HG03103 (cell line): ENCODE measurements around the gene LRFN3.
"Not testable (repeated sequence)": the region's sequence is repeated elsewhere in the genome, so short reads cannot be mapped to it uniquely, and the experiment has no call there.

Experiments
- ATAC-seq: cut with Tn5 transposase; IDR thresholded peaks from one replicate; pipeline ENCODE4 v1.9.1; 2021; ENCODE audit warnings: low read depth; ENCODE audit not compliant: unreplicated experiment

Gene LRFN3

DNA sequence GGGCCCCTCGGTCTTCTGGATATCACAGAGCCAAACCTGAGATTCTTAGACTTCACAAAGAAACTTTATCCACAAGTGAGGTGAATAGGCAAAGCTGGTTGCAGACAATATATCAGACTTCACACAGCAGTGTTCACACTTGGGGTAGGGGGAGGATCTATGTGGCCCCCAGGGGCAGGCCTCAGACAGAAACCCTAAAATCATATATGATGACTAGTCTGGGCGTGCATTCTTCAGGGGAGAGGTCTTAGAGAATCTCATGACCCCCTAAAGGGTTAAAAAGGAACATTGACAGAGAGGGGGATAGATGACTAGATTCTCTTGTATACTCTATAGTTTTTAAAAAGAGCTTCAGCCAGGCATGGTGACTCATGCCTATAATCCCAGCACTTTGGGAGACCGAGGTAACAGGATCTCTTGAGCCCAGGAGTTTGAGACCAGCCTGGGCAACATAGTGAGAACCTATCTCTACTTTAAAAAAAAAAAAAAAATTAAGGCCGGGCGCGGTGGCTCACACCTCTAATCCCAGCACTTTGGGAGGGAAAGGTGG is 30.9 kb upstream of the LRFN3 start:
- ATAC-seq, result no peak

DNA sequence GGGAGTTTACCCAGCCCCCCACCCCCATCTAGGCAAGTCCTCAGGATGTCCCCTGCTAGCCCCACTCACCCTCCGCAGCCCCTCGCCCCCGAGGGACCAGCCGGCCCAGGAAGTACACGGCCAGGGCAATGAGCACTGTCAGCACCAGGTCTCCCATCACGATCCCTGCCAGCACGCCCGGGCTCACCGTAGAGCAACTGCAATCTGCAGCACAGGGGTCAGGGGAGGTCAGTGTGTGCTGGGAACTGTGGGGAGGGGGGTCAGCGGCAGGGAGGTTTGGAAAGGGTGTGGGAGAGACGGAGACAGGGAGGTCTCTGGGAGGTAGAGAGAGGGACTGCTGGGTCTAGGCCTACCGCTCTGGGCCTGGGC is 28.8 kb upstream of the LRFN3 start:
- no peak for ATAC-seq

DNA sequence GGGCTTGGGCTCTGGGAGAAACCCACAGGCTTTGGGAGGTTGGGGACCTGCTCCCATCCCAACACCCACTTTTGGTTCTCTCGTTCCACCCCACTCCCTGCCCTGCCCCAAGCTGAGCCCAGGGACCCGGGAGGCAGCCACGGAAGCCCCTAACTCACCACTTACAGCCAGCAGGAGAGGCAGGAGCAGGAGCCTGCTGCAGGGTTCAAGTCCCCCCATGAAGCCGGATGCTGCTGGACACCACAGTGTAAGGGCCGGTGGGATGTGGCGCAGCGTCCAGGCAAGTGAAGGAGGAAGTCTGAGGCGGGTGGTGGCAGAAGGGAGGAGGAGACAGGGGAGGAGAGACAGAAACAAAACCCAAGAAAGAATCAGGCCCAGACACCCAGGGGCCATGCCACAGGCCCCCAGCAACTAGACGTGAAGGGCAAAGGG is 28.1 kb upstream of the LRFN3 start, which contains the start of gene TYROBP:
Gene TYROBP (minus strand): TSS at position 286 of the 432 bp plus-strand sequence. CDS start 67 bp downstream, at position 219.
- no peak for ATAC-seq

DNA sequence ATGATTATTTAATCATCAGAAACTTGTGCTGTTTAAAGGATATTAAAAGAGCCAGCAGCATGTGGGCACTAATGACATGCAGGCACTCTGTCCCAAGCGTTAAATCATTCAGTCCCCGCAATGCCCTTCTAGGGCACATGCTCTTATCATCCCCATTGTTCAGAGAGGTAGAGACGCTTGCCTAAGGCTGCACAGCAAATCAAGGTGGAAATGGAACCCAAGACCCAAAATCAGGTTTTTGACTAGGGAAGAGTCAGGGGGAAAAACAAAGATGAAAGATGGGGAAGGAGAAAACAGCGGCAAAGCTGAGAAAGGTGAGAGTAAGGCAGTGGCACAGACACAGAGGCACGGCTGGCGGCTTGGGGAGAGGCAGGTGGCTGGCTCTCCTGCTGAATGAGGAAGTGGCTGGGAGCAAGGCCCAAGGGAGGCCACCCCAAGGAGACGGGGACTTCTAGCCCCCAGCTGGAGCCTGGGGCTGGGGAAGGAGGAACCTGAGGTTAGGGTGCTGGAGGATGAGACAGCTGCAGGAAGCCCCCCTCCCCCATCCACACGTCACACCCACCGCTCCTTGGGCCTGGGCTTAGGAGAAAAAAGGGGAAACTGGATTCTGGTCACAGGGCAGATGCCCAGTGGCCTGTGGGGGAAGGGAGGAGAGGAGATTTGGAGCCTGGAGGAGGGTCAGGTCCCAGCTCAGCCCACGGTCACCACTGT is 27.0 kb upstream of the LRFN3 start:
- ATAC-seq, result no peak

DNA sequence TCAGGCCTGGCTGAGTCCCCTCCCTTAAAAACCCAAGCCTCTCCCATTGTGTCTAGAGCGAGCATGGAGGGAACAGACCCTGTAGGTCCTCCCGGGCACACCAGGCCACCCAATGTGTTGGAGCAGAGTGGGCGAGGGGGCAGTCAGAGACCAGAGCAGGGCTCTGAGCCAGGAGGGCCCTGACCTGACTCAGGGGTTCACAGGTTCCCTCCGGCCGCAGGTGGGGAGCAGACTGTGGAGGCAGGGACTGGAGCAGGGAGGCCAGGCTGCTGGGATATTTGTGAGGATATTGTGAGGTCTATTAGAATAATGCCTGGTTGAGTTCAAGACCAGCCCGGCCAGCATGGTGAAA is 26.5 kb upstream of the LRFN3 start:
- ATAC-seq, result no peak

DNA sequence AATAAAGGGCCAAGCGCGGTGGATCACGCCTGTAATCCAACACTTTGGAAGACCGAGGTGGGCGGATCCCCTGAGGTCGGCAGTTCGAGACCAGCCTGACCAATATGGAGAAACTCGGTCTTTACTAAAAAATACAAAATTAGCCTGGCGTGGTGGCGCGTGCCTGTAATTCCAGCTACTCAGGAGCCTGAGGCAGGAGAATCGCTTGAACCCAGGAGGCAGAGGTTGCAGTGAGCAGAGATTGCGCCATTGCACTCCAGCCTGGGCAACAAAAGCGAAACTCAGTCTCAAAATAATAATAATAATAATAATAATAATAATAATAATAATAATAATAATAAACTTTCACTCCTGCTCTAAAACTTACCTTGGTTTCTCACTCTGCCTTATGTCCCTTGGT is 25.8 kb upstream of the LRFN3 start:
- not testable (repeated sequence) for ATAC-seq

DNA sequence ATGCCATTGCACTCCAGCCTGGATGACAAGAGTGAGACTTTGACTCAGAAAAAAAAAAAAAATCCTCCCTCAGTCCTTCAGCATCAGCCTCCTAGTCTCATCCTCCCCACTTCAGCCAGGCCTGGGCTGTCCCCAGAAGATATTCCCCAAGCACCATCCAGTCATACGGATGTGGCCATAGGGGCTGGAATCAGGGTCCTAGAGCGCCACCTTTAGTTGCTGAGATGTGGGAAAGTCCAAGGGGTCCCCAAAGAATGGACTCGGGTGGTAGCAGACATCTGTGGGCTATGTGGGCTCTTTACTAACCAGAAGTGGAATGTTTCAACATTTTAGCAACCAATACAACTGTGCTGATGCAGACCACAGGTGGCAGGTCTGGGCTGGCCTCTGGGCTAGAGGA is 25.0 kb upstream of the LRFN3 start:
- ATAC-seq, result no peak

DNA sequence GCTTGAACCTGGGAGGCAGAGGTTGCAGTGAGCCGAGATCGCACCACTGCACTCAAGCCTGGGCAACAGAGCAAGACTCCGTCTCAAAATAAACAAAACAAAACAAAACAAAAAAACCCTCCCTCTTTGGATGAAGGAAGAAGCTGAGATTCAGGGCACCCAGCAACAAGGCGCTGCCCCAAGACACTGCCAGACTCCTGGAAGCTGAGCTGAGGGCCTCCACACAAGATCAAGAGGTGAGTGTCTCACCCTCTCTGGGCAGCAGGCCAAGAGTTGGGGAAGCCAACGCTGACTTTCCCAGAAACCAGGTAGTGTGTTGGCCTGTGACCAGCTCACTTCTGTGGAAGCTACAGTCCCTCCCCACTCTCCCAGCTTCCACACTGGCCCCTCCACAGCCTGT is 24.4 kb upstream of the LRFN3 start:
- no peak for ATAC-seq

DNA sequence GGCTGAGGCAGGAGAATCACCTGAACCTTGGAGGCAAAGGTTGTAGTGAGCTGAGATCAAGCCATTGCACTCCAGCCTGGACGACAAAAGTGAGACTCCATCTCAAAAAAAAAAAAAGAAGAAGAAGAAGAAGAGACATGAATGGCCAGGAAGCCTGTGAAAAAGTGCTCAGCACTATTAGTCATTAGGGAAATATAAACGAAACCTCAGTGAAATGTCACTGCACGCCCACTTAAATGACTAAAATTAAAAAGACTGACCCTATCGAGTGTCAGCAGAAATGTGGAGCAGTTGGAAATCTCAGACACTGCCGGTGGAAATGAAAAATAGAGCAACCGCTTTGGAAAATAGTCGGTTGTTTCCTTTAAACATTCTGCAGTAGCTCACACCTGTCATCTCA is 22.6 kb upstream of the LRFN3 start:
- ATAC-seq, result no peak

DNA sequence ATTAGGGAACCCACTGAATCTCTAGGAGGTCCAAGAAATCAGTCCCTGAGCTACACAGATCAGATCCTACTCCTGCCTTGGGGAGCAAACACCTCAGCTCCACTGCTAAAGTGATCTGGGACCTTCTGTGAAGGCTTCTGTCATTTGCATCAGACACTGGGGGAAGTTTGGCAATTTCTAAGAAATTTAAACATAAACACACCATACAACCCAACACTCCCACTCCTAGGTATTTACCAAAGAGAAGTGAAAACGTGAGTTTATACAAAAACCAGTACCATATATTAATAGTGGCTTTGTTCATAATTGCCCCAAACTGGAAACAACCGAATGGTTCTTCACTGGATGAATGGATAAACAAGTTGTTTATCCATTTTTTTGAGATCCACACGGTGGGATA is 20.7 kb upstream of the LRFN3 start:
- ATAC-seq, result no peak

DNA sequence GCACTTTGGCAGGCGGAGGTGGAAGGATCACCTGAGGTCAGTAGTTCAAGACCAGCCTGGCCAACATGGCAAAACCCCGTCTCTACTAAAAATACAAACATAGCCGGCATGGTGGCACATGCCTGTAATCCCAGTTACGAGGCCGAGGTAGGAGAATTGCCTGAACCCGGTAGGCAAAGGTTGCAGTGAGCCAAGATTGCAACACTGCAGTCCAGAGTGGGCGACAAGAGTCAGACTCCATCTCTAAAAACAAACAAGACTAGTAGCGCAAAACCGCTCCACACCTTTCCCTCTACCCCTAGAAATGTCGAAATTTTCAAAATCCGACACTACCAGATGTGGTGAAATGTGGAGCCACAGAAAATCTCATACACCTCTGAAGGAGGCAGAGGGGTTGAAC is 16.9 kb upstream of the LRFN3 start:
- no peak for ATAC-seq

DNA sequence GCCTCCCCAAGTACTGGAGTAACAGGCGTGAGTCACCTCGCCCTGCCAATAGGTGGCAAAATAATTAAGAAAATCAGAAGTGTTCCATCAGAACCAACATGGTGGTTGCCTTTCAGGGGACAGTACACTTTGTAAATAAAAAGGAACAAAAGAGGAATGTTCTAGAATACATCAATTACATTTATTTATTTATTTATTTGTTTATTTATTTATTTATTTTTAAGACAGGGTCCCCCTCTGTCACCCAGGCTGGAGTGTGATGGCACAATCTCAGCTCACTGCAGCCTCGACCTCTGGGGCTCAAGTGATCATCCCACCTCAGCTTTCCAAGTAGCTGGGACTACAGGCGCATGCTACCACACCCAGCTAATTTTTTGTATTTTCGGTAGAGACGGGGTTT is 15.2 kb upstream of the LRFN3 start:
- no peak for ATAC-seq

DNA sequence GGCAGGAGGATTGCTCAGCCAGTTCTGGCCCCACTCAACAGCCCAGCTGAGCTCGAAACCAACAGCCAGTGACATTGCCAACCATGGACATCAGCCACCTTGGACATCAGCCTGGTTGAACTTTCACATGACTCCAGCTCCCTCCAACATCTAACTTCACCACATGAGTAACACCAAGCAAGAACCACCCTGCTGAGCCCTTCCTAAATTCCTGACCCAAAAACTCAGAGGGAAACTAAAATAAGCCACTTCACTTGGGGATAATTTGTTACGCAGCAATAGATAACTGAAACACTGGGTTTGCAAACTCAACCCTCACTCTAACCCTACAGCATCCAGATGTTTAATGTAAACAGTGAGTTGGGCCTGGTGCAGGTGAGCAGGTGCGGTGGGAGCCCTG is 10.7 kb upstream of the LRFN3 start:
- no peak for ATAC-seq

DNA sequence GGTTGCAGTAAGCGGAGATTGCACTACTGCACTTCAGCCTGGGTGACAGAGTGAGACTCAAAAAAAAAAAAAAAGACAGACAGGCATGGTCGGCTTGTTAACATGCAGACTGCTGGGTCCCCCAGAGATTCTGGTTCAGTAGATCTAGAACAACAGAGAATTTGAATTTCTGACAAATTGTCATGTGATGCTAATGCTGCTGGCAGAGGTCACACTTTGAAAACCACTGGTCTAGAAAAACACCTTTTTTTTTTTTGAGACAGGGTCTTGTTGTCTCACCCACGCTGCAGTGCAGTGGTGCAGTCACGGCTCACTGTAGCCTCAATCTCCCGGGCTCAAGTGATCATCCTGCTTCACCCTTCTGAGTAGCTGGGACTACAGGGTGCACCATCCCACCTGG is 7.7 kb upstream of the LRFN3 start:
- ATAC-seq, result no peak

DNA sequence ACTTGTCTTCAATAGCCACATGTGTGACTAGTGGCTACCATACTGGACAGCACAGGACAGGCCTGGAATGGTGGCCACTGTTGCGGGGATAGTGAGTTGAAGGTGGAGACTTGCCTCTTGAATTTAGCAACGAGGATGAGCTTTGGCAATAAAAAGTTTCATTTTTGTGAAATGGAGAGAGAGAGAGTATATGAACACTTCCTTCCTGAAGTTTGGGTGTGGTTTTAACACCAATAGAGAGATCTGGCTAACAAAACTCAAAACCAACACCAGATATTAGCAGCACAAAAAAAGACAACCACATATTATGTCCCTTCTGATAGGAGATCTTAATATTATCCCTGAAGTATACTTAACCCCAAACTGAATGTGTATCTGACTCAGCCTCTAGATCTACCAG is 6.3 kb upstream of the LRFN3 start:
- no peak for ATAC-seq

DNA sequence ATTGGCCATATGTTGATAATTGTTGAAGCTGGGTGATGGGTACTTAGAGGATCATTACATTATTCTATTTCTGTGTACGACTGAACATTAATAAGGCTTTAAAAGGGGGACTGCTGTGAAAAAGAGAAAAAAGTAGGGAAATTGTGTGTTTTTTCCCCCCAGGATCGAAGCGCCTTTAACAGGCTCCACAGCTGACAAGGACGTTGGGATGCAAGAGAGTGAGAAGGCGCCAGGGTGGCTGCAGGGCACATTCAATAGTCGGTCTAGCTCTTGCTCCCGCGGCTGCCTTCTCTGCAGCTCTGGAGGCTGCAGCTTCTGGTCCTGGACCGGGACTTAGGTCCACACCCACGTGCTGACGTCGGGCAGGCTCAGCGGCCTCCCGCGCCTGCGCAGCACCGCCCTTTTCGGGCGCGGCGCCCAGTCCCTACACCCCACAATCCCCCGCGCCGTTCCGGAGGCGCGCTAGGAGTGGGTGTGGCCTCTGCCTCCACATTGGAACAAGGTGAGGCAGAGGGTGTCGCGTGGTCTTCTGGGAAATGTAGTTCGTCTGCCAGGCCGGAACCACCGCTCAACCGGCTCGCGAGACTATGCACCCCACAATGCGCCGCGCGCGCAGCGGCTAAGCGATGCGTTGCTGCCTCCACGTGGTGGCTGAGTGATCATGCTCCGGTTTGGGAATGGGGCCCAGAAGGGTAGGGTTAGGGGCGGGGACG is 4.9 kb upstream of the LRFN3 start:
- peak; percentile 90 for ATAC-seq

DNA sequence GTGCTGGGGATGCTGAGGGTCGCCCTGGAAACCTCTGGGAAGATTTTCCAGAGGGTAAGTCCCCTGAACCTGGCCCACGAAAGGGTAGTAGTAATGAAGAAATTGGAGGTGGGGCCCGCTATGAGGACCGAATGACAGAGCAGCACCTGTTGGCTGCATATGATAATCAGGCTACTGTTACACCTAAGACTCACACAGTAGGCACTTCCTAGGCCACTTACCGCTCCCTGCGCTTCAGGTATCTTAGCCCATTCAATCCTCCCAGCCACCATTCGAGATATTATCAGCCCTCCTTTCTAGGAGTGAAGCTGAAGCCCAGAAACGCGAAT is 4.3 kb upstream of the LRFN3 start:
- ATAC-seq, result no peak

DNA sequence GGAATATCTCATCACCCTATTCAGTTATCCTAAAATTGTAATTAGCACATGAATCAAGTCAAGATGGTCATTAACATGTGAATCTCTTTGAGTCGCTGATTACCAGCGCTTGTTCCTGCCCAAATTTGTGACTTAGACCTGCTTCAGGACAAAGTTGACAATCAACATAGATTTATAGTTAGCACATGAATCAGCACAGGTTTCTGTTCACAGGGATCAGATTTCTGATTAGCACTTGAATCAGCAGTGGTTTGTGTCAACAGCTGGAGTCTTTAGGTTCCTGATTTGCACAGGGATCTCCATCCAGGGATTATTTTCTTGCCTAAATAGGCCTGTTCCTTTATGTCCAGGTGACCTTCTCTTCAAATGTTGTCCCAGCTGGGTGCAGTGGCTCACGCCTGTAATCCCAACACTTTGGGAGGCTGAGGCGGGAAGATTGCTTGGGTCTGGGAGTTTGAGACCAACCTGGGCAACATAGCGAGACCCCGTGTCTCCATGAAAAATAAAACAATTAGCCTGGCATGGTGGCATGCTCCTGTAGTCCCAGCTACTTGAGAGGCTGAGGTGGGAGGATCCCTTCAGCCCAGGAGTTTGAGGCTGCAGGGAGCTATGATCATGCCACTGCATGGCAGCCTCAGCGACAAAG is 3.8 kb upstream of the LRFN3 start:
- ATAC-seq, result no peak

DNA sequence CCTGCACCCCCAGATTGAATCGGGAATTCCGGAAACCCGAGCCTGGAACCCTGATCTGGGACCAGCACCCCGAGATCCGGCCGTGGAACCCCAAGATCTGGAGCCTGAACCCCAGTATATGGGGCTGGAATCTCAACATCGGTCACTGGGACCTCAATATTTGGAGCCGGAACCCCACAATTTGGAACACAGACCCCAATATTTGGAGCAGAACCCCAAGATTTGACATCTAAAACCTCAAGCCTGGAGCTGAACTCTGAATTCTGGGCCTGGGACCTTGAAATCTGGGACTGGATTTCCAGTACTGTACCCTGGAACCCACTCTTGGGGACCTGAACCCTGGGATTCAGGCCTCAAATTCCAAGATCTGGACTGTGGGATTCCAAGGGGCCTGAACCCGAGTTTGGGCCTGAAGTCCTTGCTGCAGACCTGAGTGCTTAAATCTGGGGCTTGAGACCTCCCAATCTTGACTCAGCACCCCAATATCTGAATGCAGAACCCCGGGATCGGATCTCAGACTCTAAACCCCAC is 629 bp downstream of the LRFN3 start:
- ATAC-seq, result no peak

DNA sequence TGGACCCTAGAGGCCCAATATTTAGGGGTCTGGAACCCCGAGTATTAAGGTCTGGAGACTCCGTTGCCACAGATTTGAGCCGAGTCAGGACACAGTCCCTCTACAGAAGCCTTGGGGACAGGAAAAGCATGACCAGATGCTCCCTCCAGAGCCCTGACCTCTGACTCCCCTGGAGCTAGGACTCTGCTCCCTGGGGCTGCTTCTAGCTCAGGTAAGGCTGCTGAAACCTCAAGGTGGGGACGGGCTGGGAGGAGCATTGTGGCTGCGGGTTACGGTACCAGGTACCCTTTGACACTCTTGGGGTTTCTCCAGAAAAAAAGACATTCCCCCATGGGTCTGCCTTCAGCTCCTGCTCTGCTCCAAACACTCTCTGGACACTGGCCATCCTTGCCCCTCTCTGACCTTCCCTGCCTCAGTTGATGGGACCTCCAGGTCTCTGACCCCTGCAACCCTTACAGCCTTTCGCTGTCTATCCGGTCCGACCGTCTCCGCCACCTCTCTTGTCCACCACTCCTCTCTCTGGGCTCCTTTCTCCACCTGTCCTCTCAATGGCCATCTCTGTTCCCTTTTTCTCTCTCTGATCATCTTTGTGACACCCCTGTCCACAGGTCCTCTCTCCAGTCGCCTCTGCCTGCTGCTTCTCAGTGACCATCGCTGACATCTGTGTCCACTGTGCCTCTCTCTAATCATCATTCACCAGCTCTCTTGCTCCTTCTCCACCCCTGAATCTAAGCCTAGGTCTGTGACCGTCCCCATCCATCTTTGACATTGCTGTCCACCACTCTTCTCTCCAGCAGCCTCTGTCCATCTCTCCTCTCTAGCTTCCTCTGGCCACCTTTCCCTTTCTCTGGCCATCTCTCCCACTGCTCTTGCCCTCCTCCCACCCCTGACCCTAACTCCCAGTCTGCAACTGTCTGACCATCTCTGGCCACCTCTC is 1.4 kb downstream of the LRFN3 start:
- ATAC-seq, result no peak
